HEK293 (cell line): Measurements from ENCODE around the gene ADAMTSL4.

ENCODE experiments used
- BCL11B ChIP-seq: fragments of 450-650 bp; formaldehyde crosslinking; IDR thresholded peaks from 2 replicates; pipeline ENCODE4 v1.5.1; 2016; ENCODE audit warnings: low read depth, missing biosample characterization, missing genetic modification characterization
- KLF7 ChIP-seq: fragments of 450-650 bp; formaldehyde crosslinking; IDR thresholded peaks from 2 replicates; pipeline ENCODE4 v1.5.1; 2016; ENCODE audit warnings: missing biosample characterization, missing genetic modification characterization, borderline replicate concordance
- KLF8 ChIP-seq: fragments of 450-650 bp; formaldehyde crosslinking; IDR thresholded peaks from 2 replicates; pipeline ENCODE4 v1.5.1; 2016; ENCODE audit warnings: missing biosample characterization, missing genetic modification characterization
- SP2 ChIP-seq: fragments of 450-650 bp; formaldehyde crosslinking; IDR thresholded peaks from 2 replicates; pipeline ENCODE4 v1.5.1; 2016; ENCODE audit warnings: missing biosample characterization, missing genetic modification characterization
- SP7 ChIP-seq: fragments of 450-650 bp; formaldehyde crosslinking; IDR thresholded peaks from 2 replicates; pipeline ENCODE4 v1.5.1; 2016; ENCODE audit warnings: missing biosample characterization, missing genetic modification characterization
- TCF7L2 ChIP-seq: IDR thresholded peaks from 2 replicates; pipeline ENCODE4 v1.6.1; 2011; ENCODE audit warnings: low read depth, mild to moderate bottlenecking, inconsistent platforms, low read length, moderate library complexity, borderline replicate concordance
- WT1 ChIP-seq: fragments of 450-650 bp; formaldehyde crosslinking; IDR thresholded peaks from 2 replicates; pipeline ENCODE4 v1.5.1; 2016; ENCODE audit warnings: missing biosample characterization, missing genetic modification characterization
- YY1 ChIP-seq: fragments of 450-650 bp; formaldehyde crosslinking; IDR thresholded peaks from 2 replicates; pipeline ENCODE4 v1.5.1; 2018; ENCODE audit warnings: missing biosample characterization, missing genetic modification characterization
- ZBTB11 ChIP-seq: fragments of 450-650 bp; formaldehyde crosslinking; conservative IDR thresholded peaks from 2 replicates; pipeline ENCODE4 v1.5.1; 2016; ENCODE audit warnings: low read depth, missing biosample characterization, missing genetic modification characterization
- ZBTB17 ChIP-seq: fragments of 450-650 bp; formaldehyde crosslinking; IDR thresholded peaks from 2 replicates; pipeline ENCODE4 v1.5.1; 2016; ENCODE audit warnings: missing biosample characterization, missing genetic modification characterization
- ZBTB8A ChIP-seq: fragments of 450-650 bp; formaldehyde crosslinking; IDR thresholded peaks from 2 replicates; pipeline ENCODE4 v1.5.1; 2016; ENCODE audit warnings: missing biosample characterization, missing genetic modification characterization
- ZFP37 ChIP-seq: fragments of 450-650 bp; formaldehyde crosslinking; IDR thresholded peaks from 2 replicates; pipeline ENCODE4 v1.5.1; 2016; ENCODE audit warnings: missing biosample characterization, missing genetic modification characterization
- ZIC2 ChIP-seq: fragments of 450-650 bp; formaldehyde crosslinking; IDR thresholded peaks from 2 replicates; pipeline ENCODE4 v1.5.1; 2016; ENCODE audit warnings: missing biosample characterization, missing genetic modification characterization
- ZNF10 ChIP-seq: fragments of 450-650 bp; formaldehyde crosslinking; IDR thresholded peaks from 2 replicates; pipeline ENCODE4 v1.5.1; 2017; ENCODE audit warnings: missing biosample characterization, missing genetic modification characterization
- ZNF112 ChIP-seq: fragments of 450-650 bp; formaldehyde crosslinking; IDR thresholded peaks from 2 replicates; pipeline ENCODE4 v1.5.0; 2017; ENCODE audit warnings: missing biosample characterization, missing genetic modification characterization
- ZNF146 ChIP-seq: fragments of 450-650 bp; formaldehyde crosslinking; IDR thresholded peaks from 2 replicates; pipeline ENCODE4 v1.5.1; 2016; ENCODE audit warnings: missing biosample characterization, missing genetic modification characterization
- ZNF341 ChIP-seq: fragments of 450-650 bp; formaldehyde crosslinking; IDR thresholded peaks from 2 replicates; pipeline ENCODE4; 2016; ENCODE audit warnings: low read depth, missing biosample characterization, missing genetic modification characterization
- ZNF423 ChIP-seq: fragments of 450-650 bp; formaldehyde crosslinking; IDR thresholded peaks from 2 replicates; pipeline ENCODE4 v1.5.1; 2016; ENCODE audit warnings: missing biosample characterization, missing genetic modification characterization
- ZNF510 ChIP-seq: fragments of 450-650 bp; formaldehyde crosslinking; IDR thresholded peaks from 2 replicates; pipeline ENCODE4 v1.5.1; 2018; ENCODE audit warnings: mild to moderate bottlenecking, missing genetic modification characterization, missing biosample characterization; ENCODE audit not compliant: insufficient replicate concordance
- ZNF596 ChIP-seq: fragments of 450-650 bp; IDR thresholded peaks from 2 replicates; pipeline ENCODE4 v1.5.0; 2018; ENCODE audit warnings: missing biosample characterization, mild to moderate bottlenecking, missing genetic modification characterization, moderate library complexity
- ZNF623 ChIP-seq: fragments of 450-650 bp; formaldehyde crosslinking; IDR thresholded peaks from 2 replicates; pipeline ENCODE4 v1.5.1; 2016; ENCODE audit warnings: missing biosample characterization, missing genetic modification characterization
- ZNF629 ChIP-seq: fragments of 450-650 bp; formaldehyde crosslinking; IDR thresholded peaks from 2 replicates; pipeline ENCODE4 v1.5.1; 2017; ENCODE audit warnings: missing biosample characterization, missing genetic modification characterization
- ZNF645 ChIP-seq: fragments of 450-650 bp; formaldehyde crosslinking; IDR thresholded peaks from 2 replicates; pipeline ENCODE4; 2016; ENCODE audit warnings: missing biosample characterization, missing genetic modification characterization
- ZNF791 ChIP-seq: fragments of 450-650 bp; formaldehyde crosslinking; IDR thresholded peaks from 2 replicates; pipeline ENCODE4 v1.5.1; 2016; ENCODE audit warnings: missing biosample characterization, missing genetic modification characterization
- ZXDB ChIP-seq: fragments of 450-650 bp; formaldehyde crosslinking; IDR thresholded peaks from 2 replicates; pipeline ENCODE4 v1.5.1; 2016; ENCODE audit warnings: missing biosample characterization, missing genetic modification characterization
- TF ChIP-seq, protein P1 (sequence below): fragments of 450-650 bp; formaldehyde crosslinking; IDR thresholded peaks from 2 replicates; pipeline ENCODE4 v1.5.1; 2016; ENCODE audit warnings: missing biosample characterization, missing genetic modification characterization, borderline replicate concordance
- TF ChIP-seq, protein P2 (sequence below): fragments of 450-650 bp; formaldehyde crosslinking; IDR thresholded peaks from 2 replicates; pipeline ENCODE4 v1.5.1; 2016; ENCODE audit warnings: missing biosample characterization, missing genetic modification characterization
- TF ChIP-seq, protein P3 (sequence below): fragments of 450-650 bp; formaldehyde crosslinking; IDR thresholded peaks from 2 replicates; pipeline ENCODE4 v1.5.1; 2016; ENCODE audit warnings: missing biosample characterization, missing genetic modification characterization
- TF ChIP-seq, protein P4 (sequence below): fragments of 450-650 bp; formaldehyde crosslinking; IDR thresholded peaks from 2 replicates; pipeline ENCODE4 v1.5.1; 2017; ENCODE audit warnings: missing biosample characterization, missing genetic modification characterization

ADAMTSL4 gene

GRCh38 chr1:150579110-150579944 lies 30.1 kb downstream of the ADAMTSL4 start, which contains the start of gene MCL1 (continued):
- TF ChIP-seq, protein P1, sequence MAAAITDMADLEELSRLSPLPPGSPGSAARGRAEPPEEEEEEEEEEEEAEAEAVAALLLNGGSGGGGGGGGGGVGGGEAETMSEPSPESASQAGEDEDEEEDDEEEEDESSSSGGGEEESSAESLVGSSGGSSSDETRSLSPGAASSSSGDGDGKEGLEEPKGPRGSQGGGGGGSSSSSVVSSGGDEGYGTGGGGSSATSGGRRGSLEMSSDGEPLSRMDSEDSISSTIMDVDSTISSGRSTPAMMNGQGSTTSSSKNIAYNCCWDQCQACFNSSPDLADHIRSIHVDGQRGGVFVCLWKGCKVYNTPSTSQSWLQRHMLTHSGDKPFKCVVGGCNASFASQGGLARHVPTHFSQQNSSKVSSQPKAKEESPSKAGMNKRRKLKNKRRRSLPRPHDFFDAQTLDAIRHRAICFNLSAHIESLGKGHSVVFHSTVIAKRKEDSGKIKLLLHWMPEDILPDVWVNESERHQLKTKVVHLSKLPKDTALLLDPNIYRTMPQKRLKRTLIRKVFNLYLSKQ (tag by site-specific recombination) = no peak
- TF ChIP-seq YY1 (tag by site-specific recombination) (peak; percentile 68), ZNF629 (tag by site-specific recombination) (0 out of 2 replicates have a peak, but pooled peaks have one; percentile 29), ZIC2 (tag by site-specific recombination) (peak; percentile 77), ZNF791 (tag by site-specific recombination) (no peak), TCF7L2 (no peak), ZBTB11 (peak; percentile 82), ZBTB8A (tag by site-specific recombination) (peak; percentile 23; the same call in 1 of the 2 replicates), SP2 (tag by site-specific recombination) (peak; percentile 74), ZNF423 (tag by site-specific recombination) (peak; percentile 59; the same call in 1 of the 2 replicates), ZBTB17 (tag by site-specific recombination) (no peak; the same call in 1 of the 2 replicates), ZNF645 (tag by site-specific recombination) (no peak), ZNF10 (tag by site-specific recombination) (peak; percentile 16; the same call in 1 of the 2 replicates), ZNF596 (tag by site-specific recombination) (no peak), ZNF623 (tag by site-specific recombination) (no peak), KLF7 (tag by site-specific recombination) (peak; percentile 28; the same call in 1 of the 2 replicates), ZNF146 (tag by site-specific recombination) (no peak; the same call in 1 of the 2 replicates), ZNF341 (peak; percentile 89), KLF8 (peak; percentile 78; the same call in 1 of the 2 replicates), ZNF510 (tag by site-specific recombination) (no peak), BCL11B (tag by site-specific recombination) (no peak), ZXDB (tag by site-specific recombination) (peak; percentile 74), ZNF112 (tag by site-specific recombination) (no peak), SP7 (tag by site-specific recombination) (peak; percentile 38), ZFP37 (0 out of 2 replicates have a peak, but pooled peaks have one; percentile 13), WT1 (tag by site-specific recombination) (no peak)
- TF ChIP-seq, protein P2, sequence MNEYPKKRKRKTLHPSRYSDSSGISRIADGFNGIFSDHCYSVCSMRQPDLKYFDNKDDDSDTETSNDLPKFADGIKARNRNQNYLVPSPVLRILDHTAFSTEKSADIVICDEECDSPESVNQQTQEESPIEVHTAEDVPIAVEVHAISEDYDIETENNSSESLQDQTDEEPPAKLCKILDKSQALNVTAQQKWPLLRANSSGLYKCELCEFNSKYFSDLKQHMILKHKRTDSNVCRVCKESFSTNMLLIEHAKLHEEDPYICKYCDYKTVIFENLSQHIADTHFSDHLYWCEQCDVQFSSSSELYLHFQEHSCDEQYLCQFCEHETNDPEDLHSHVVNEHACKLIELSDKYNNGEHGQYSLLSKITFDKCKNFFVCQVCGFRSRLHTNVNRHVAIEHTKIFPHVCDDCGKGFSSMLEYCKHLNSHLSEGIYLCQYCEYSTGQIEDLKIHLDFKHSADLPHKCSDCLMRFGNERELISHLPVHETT = no peak
- TF ChIP-seq, protein P3, sequence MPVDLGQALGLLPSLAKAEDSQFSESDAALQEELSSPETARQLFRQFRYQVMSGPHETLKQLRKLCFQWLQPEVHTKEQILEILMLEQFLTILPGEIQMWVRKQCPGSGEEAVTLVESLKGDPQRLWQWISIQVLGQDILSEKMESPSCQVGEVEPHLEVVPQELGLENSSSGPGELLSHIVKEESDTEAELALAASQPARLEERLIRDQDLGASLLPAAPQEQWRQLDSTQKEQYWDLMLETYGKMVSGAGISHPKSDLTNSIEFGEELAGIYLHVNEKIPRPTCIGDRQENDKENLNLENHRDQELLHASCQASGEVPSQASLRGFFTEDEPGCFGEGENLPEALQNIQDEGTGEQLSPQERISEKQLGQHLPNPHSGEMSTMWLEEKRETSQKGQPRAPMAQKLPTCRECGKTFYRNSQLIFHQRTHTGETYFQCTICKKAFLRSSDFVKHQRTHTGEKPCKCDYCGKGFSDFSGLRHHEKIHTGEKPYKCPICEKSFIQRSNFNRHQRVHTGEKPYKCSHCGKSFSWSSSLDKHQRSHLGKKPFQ (tag by site-specific recombination) = peak; percentile 88
- TF ChIP-seq, protein P4, sequence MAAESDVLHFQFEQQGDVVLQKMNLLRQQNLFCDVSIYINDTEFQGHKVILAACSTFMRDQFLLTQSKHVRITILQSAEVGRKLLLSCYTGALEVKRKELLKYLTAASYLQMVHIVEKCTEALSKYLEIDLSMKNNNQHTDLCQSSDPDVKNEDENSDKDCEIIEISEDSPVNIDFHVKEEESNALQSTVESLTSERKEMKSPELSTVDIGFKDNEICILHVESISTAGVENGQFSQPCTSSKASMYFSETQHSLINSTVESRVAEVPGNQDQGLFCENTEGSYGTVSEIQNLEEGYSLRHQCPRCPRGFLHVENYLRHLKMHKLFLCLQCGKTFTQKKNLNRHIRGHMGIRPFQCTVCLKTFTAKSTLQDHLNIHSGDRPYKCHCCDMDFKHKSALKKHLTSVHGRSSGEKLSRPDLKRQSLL = peak; percentile 89
